NT2/D1 (cell line): Measurements from ENCODE around the gene C19orf33.

ENCODE experiments used
- DNase-seq: peaks from one replicate; pipeline ENCODE4 v3.0.0-alpha.2; 2011; ENCODE audit warnings: low read depth, low spot score
- H3K27me3 ChIP-seq: 2 replicates; pipeline ENCODE4 v1.6.0; 2011; ENCODE audit warnings: mild to moderate bottlenecking; ENCODE audit not compliant: insufficient read length, insufficient read depth
- H3K36me3 ChIP-seq: 2 replicates; pipeline ENCODE4 v1.6.1; 2011; ENCODE audit warnings: mild to moderate bottlenecking, low read length, mixed read lengths; ENCODE audit not compliant: insufficient read depth, insufficient read length
- H3K4me1 ChIP-seq: 2 replicates; pipeline ENCODE4 v1.5.1; 2011; ENCODE audit not compliant: insufficient read depth, insufficient read length
- H3K4me3 ChIP-seq: 2 replicates; pipeline ENCODE4 v1.5.1; 2011; ENCODE audit warnings: low read depth; ENCODE audit not compliant: insufficient read length
- H3K9ac ChIP-seq: 2 replicates; pipeline ENCODE4 v1.6.0; 2011; ENCODE audit warnings: low read depth; ENCODE audit not compliant: insufficient read length
- H3K9me3 ChIP-seq: 2 replicates; pipeline ENCODE4 v1.5.1; 2011; ENCODE audit warnings: mild to moderate bottlenecking, low read length; ENCODE audit not compliant: insufficient read depth
- SUZ12 ChIP-seq: IDR thresholded peaks from 2 replicates; pipeline ENCODE4 v1.6.1; 2011; ENCODE audit not compliant: insufficient read length, insufficient read depth; ENCODE audit errors: extremely low read depth
- YY1 ChIP-seq: IDR thresholded peaks from 2 replicates; pipeline ENCODE4 v1.6.1; 2011; ENCODE audit not compliant: insufficient read length, insufficient read depth
- ZNF274 ChIP-seq: IDR thresholded peaks from 2 replicates; pipeline ENCODE4 v1.6.1; 2011; ENCODE audit warnings: mild to moderate bottlenecking, low read depth, low read length

C19orf33 gene

DNA sequence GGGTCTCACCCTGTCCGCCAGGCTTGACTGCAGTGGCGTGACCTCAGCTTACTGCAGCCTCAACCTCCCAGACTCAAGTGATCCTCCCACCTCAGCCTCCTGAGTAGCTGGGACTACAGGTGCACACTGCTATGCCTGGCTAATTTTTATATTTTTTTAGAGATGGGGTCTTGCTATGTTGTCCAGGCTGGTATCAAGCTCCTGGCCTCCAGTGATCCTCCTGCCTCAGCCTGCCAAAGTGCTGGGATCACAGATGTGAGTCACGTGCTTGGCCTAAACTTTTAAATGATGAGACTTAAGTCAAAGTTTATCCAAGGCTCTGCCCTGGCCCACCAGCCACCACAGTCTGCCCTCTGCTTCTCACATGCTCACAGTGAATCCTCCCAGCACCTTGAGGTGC, 2.2 kb downstream of the C19orf33 start:
- H3K9me3 ChIP-seq: no peaks in the 10 kb centered on the region
- peaks cover 52% of the 10 kb centered on the region for H3K36me3 ChIP-seq
- peaks cover 17% of the 10 kb centered on the region for H3K4me1 ChIP-seq
- TF ChIP-seq YY1 (no peak), ZNF274 (no peak), SUZ12 (no peak)
- no peak overlapping the region for H3K9ac ChIP-seq
- H3K4me3 ChIP-seq: no peak overlapping the region
- H3K27me3 ChIP-seq: no peaks in the 10 kb centered on the region
- DNase-seq: no peak

DNA sequence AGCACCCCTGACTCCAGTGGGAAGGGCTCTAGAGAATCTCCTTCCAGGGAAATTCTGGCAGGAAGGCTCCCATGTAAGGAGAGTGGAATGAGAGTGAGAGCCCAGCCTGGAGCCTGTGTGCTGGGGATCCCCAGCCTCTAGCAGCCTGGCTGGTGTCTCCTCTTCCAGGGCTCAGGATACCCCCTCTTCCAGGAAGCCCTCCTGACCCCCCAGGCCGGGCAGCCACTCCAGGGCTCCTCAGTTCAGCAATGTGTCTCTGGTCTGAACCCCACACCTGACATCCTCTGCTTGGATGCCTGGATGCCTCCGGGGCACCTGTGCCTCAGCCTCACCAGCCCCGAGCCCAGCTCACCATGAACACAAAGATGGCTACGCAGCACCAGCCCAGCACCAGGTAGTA, 3.0 kb downstream of the C19orf33 start:
- H3K4me1 ChIP-seq: peaks cover 17% of the 10 kb centered on the region
- DNase-seq: no peak
- TF ChIP-seq ZNF274 (no peak), YY1 (no peak), SUZ12 (no peak)
- H3K9me3 ChIP-seq: no peaks in the 10 kb centered on the region
- H3K9ac ChIP-seq: no peak overlapping the region
- H3K4me3 ChIP-seq: no peak overlapping the region
- peaks cover 53% of the 10 kb centered on the region for H3K36me3 ChIP-seq
- no peaks in the 10 kb centered on the region for H3K27me3 ChIP-seq

DNA sequence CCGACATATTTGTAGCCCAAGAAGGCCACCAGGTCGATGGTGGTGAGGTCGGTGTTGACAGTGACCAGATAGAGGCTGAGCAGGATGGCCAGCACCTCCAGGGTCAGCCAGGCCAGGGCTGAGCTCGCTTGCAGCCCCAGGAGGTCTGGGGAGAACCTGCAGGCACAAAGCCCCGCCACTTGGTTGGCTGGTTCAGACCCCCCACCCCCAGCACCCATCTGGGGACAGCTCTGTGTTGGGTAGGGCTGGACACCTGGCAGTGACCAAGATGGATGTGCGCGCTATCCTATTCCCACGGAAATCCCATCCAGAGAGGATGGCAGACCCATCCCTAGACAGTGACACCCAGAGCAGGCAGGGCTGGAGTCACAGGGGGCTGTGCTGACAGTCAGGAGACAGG, 3.5 kb downstream of the C19orf33 start:
- no peaks in the 10 kb centered on the region for H3K27me3 ChIP-seq
- no peak for DNase-seq
- H3K9me3 ChIP-seq: no peaks in the 10 kb centered on the region
- TF ChIP-seq SUZ12: no peak
- TF ChIP-seq ZNF274: no peak
- no peak for TF ChIP-seq YY1
- no peak overlapping the region for H3K9ac ChIP-seq
- H3K4me1 ChIP-seq: peaks cover 17% of the 10 kb centered on the region
- H3K36me3 ChIP-seq: peaks cover 52% of the 10 kb centered on the region
- H3K4me3 ChIP-seq: no peak overlapping the region

GRCh38 chr19:38308006-38308766, 4.1 kb downstream of the C19orf33 start:
- Histone ChIP-seq H3K9ac (no peak overlapping the region), H3K9me3 (no peaks in the 10 kb centered on the region), H3K27me3 (no peaks in the 10 kb centered on the region), H3K4me1 (peaks cover 17% of the 10 kb centered on the region), H3K4me3 (no peak overlapping the region), H3K36me3 (peaks cover 50% of the 10 kb centered on the region)
- TF ChIP-seq YY1: no peak
- no peak for TF ChIP-seq ZNF274
- TF ChIP-seq SUZ12: no peak
- no peak for DNase-seq

DNA sequence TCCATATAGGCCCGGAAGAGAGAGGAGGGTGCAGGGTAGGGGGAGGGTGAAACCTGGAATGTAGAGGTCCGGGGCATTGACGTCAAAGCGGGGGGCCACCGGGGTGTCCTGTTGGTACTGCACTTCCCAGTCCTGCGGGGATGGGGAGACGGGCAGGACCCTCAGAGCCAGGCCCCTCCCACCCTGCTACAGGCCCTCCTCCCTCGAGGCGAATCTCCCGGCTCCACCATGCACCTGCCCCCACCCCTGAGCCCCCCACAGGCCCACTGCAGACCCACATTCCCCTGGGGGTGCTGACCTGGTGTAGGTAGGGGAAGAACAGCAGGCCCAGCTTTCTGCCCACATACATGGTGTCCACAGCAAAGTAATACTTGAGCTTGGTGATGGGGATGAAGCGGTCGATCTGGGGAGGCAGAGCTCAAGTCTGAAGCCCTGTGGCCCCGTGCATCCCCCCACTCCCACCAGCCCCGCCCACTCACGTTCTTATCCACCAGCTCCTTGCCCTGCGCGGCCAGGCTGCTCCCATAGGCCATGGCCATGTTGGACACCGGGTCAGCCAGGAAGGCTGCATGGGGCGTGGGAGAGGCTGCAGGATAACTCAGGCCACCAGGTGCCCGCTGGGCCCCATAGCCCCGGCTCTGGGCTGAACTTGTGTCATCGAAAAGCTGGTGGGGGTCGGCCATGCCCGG, 5.0 kb downstream of the C19orf33 start:
- Histone ChIP-seq H3K9ac (no peak overlapping the region), H3K36me3 (peaks cover 44% of the 10 kb centered on the region), H3K27me3 (no peaks in the 10 kb centered on the region), H3K4me1 (peaks cover 12% of the 10 kb centered on the region), H3K4me3 (no peak overlapping the region), H3K9me3 (no peaks in the 10 kb centered on the region)
- no peak for TF ChIP-seq SUZ12
- no peak for DNase-seq

DNA sequence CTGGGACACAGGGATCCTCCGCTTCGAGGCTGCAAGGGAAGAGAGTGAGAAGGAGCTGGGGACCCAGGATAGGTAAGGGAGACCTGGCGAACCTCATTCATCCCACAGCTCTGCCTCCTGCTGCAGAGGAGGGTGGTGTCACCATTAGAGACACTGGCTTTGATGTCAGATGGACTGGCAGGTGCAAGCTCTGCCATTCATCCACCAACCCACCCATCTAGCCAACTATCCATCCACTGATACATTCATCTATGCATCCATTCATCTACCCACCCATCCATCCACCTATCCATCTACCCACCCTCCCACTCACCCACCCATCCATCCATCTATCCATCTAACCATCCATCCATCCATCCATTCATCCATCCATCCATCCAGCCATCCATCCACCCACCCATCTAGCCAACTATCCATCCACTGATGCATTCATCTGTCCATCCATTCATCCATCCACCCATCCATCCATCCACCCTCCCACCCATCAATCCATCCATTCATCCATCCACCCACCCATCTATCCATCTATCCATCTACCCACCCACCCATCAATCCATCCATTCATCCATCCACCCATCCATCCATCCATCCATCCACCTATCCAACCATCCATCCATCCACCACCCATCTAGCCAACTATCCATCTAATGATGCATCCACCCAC, 5.7 kb downstream of the C19orf33 start:
- H3K4me1 ChIP-seq: peaks cover 5% of the 10 kb centered on the region
- H3K4me3 ChIP-seq: no peak overlapping the region
- no peak for TF ChIP-seq SUZ12
- no peak for TF ChIP-seq ZNF274
- no peak for TF ChIP-seq YY1

DNA sequence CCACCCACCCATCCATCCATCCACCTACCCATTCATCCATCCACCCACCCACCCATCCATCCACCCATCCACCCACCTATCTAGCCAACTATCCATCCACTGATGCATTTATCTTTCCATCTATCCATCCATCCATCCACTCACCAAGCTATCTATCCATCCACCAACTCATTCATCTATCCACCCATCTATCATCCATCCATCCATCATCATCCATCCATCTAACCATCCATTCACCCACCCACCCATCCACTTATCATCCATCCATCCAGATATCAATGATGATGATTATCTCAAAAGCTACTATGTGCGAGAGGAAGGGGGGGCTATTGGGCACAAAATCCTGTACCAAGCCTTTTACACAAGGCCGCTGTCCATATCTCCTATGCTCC, 6.2 kb downstream of the C19orf33 start:
- TF ChIP-seq ZNF274 (no peak), YY1 (no peak), SUZ12 (no peak)
- no peak overlapping the region for H3K4me3 ChIP-seq
- H3K27me3 ChIP-seq: no peaks in the 10 kb centered on the region
- peaks cover 38% of the 10 kb centered on the region for H3K36me3 ChIP-seq
- DNase-seq: no peak
- peaks cover 2% of the 10 kb centered on the region for H3K4me1 ChIP-seq
- no peak overlapping the region for H3K9ac ChIP-seq
- no peaks in the 10 kb centered on the region for H3K9me3 ChIP-seq

More for the DNA sequence above, 5.7 kb downstream of the C19orf33 start:
- H3K9me3 ChIP-seq: no peaks in the 10 kb centered on the region
- H3K9ac ChIP-seq: no peak overlapping the region
- peaks cover 40% of the 10 kb centered on the region for H3K36me3 ChIP-seq
- no peaks in the 10 kb centered on the region for H3K27me3 ChIP-seq
- DNase-seq: no peak
